ENCODE results near the gene SMAD3.

The SMAD3 gene

DNA sequence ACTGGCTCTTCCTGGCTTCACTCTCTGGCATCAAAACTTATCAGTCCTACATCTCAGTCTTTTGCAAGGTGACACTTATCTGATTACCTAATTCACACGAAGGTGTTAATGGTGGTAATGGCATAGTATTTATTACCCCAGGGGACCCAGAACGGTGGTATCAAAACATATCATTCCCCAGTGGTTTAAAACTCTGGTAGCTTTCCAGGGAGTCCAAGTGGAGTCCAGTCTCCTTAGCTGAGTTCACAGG is 41.3 kb downstream of the SMAD3 start:
- H3K9ac ChIP-seq (ENCODE audit: low read length): peak overlapping the region; percentile 26
- H3K4me3 ChIP-seq (ENCODE audit: low read length): no peak overlapping the region
- H3K36me3 ChIP-seq (ENCODE audit: control insufficient read depth, insufficient read depth, low read length): no peaks in the 10 kb centered on the region
- peaks cover 66% of the 10 kb centered on the region for H3K4me1 ChIP-seq (ENCODE audit: control insufficient read depth, insufficient read depth, low read length)
- H3K27me3 ChIP-seq (ENCODE audit: control insufficient read depth, insufficient read depth, low read length): no peaks in the 10 kb centered on the region
- H3K9me3 ChIP-seq (ENCODE audit: control insufficient read depth, low read length): no peaks in the 10 kb centered on the region

DNA sequence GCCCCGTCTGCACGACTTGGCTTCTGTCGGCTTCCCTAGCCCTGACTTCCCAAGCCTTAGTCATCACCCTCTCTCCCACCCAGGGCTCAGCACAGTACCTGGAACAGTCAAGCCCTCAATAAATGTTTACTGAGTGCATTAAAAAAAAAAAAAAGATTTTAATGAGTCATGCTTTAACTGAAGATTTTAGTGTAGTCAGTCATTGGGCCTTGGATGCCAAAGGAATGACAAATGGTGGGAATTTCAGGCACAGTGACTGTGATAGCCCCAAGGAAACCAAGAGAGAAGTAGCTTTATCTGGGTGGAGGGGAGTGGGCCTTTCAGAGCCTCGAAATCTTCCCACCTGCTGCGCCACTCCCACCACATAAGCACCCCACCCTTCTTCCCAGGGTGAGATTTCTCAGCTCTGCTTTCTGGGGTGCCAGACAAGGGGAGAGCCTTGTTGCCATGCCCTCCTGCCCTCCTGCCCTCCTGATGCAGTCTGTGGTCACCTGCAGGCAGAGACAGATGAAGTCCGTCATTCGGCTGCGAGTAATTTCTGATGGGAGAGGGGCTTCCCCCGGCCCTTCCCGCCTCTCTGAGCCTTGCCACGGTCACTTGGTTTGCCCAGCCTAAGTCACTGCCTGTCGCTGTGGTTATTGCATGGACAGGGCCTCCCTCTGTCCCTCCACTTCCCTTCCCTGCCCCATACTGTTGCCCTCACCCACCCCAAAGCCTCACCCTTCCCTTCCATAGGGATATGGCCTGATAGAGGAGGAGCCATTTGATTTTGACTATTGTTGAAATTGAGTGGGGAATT is 41.8 kb downstream of the SMAD3 start:
- H3K36me3 ChIP-seq (ENCODE audit: control insufficient read depth, insufficient read depth, low read length): no peaks in the 10 kb centered on the region
- H3K9me3 ChIP-seq (ENCODE audit: control insufficient read depth, low read length): no peaks in the 10 kb centered on the region
- H3K9ac ChIP-seq (ENCODE audit: low read length): peak overlapping the region; percentile 5
- H3K27me3 ChIP-seq (ENCODE audit: control insufficient read depth, insufficient read depth, low read length): no peaks in the 10 kb centered on the region
- H3K4me3 ChIP-seq (ENCODE audit: low read length): no peak overlapping the region
- H3K4me1 ChIP-seq (ENCODE audit: control insufficient read depth, insufficient read depth, low read length): peaks cover 66% of the 10 kb centered on the region

DNA sequence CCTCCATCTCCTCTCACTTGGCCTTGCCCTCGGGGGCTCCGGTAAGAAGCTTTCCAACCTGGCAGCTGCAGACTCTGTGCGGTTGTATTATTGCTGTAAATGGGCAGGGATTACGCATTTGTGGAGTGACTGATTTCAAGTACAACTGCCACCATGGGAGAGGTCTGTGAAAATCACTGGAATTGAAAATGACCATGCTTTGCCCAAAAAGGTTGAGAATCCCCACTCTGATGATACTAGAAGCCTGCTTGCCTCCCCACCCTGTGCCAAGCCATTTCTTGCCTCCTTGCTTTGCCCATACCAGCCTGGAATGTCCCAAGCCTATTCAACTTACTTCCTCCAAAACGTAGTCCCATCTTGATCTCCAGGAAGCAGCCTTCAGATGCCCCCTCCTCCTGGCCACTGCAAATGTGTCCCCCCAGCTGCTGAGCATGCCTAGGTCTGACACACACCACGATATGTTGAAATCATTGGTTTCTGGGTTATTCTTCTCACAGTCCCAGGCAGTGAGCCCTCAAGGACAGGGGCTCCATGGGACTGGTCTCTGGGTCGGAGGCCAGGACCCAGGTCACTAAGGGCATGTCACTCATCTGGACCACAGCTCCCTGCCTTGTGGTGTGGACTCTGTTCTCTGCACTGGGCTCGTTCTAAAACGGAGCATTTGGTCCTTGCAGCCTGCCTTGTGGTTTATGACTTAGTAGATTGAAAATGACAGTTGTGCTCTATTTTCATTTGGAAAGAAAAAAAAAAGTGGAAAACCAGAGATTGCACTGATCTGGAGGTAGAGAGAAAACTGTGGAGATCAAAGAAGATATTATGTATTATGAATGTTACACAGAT is 42.9 kb downstream of the SMAD3 start:
- no peaks in the 10 kb centered on the region for H3K9me3 ChIP-seq (ENCODE audit: control insufficient read depth, low read length)

DNA sequence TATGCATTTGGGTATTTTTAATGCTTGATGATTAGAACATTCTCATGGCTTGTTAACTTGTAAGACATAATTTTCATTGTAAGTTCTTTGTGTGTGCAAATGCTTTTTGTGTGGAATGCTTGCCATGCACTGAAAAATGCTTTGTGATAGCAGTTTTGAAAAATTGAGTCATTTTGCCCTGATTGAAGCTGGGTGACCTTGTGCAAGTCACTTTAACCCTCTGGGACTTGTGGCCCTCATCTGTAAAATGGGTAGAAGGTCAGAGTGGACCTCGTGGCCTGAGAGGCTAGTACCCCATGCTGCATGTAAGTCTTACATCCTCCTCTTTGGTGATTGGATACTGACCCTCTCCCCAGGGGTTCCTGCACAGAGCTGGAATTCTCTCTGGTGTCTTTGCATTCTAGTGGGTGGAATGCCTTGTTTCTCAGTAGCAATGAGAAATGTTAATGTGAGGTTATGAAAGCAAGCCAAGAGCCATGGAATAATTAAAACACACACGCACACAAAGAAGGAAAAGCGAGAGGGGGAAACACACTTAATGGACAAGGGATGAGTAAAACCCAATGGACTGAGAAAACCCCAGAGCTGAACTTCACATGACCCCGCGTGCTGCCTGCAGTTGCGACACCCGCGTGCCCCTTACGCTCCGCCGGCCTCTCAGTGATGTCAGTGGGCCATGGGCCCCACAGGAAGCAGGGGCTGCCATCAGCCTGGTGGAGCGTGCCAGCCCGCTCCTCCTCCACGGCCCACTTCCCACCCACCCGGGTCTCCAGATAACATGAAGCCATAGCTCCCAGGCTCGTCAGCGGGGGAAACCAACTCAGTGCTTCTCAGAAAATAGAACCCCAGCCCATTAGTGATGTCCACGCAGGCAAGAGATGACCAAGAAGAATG is 44.0 kb downstream of the SMAD3 start:
- peaks cover 50% of the 10 kb centered on the region for H3K4me1 ChIP-seq (ENCODE audit: control insufficient read depth, insufficient read depth, low read length)

More for the DNA sequence above, 42.9 kb downstream of the SMAD3 start:
- H3K36me3 ChIP-seq (ENCODE audit: control insufficient read depth, insufficient read depth, low read length): no peaks in the 10 kb centered on the region
- peaks cover 60% of the 10 kb centered on the region for H3K4me1 ChIP-seq (ENCODE audit: control insufficient read depth, insufficient read depth, low read length)
- no peaks in the 10 kb centered on the region for H3K27me3 ChIP-seq (ENCODE audit: control insufficient read depth, insufficient read depth, low read length)
- H3K9ac ChIP-seq (ENCODE audit: low read length): no peak overlapping the region
- no peak overlapping the region for H3K4me3 ChIP-seq (ENCODE audit: low read length)

DNA sequence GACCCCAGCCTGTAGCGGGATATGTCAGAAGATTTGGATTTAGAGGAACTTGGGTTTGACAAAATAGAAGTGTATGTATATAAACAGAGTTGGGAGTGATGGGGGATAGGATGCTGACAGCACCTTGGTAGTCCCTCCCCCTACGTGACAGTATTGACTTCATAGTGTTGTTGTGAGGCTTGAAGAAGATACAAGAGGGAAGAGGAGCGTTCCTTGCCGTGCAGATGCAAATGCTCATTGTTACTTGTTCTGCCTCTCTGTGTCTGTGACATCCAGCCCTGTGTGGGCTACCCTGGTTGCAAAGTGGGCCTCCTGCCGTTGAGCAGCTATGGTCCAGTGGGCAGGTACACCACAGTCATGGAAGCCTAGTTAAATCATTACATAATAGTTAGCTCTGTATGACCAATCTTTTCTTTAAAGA is 45.0 kb downstream of the SMAD3 start:
- no peak overlapping the region for H3K9ac ChIP-seq (ENCODE audit: low read length)
- no peaks in the 10 kb centered on the region for H3K9me3 ChIP-seq (ENCODE audit: control insufficient read depth, low read length)
- H3K4me3 ChIP-seq (ENCODE audit: low read length): no peak overlapping the region
- H3K27me3 ChIP-seq (ENCODE audit: control insufficient read depth, insufficient read depth, low read length): no peaks in the 10 kb centered on the region
- peaks cover 49% of the 10 kb centered on the region for H3K4me1 ChIP-seq (ENCODE audit: control insufficient read depth, insufficient read depth, low read length)
- H3K36me3 ChIP-seq (ENCODE audit: control insufficient read depth, insufficient read depth, low read length): no peaks in the 10 kb centered on the region

More for the DNA sequence above, 44.0 kb downstream of the SMAD3 start:
- Histone ChIP-seq H3K9me3 (ENCODE audit: control insufficient read depth, low read length) (no peaks in the 10 kb centered on the region), H3K9ac (ENCODE audit: low read length) (no peak overlapping the region), H3K4me3 (ENCODE audit: low read length) (no peak overlapping the region), H3K36me3 (ENCODE audit: control insufficient read depth, insufficient read depth, low read length) (no peaks in the 10 kb centered on the region), H3K27me3 (ENCODE audit: control insufficient read depth, insufficient read depth, low read length) (no peaks in the 10 kb centered on the region)

DNA sequence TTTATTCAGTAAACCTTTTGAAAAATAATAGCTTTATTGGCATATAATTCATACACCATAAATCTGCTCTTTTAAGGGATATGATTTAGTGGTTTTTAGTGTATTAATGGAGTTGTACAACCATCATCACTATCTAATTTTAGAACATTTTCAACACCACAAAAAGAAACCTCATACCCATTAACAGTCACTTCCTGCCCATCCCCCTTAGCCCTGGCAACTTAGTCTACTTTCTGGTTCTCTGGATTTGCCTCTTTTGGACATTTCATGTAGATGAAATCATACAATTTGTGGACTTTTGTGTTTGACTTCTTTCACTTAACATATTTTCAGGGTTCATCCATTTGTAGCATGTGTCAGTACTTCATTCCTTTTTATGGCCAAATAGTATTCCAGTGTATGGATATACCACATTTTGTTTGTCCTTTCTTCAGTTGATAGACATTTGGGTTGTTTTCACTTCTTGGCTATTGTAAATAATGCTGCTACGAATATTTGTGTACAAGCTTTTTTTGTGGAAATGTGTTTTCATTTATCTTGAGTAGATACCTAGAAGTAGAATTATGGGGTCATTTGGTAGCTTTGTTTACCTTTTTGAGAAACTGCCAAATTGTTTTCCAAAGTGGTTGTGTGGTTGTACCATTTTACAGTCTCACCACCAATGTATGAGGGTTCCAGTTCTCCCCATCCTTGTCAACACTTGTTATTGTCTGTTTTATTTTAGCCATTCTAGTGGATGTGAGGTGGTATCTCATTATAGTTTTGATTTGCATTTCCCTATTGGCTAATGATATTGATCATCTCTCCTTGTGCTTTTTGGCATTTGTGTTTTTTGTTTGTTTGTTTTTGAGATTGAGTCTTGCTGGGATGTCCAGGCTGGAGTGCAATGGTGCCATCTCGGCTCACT is 45.8 kb downstream of the SMAD3 start:
- Histone ChIP-seq H3K9ac (ENCODE audit: low read length) (no peak overlapping the region), H3K4me3 (ENCODE audit: low read length) (no peak overlapping the region), H3K36me3 (ENCODE audit: control insufficient read depth, insufficient read depth, low read length) (no peaks in the 10 kb centered on the region), H3K27me3 (ENCODE audit: control insufficient read depth, insufficient read depth, low read length) (no peaks in the 10 kb centered on the region), H3K9me3 (ENCODE audit: control insufficient read depth, low read length) (no peaks in the 10 kb centered on the region), H3K4me1 (ENCODE audit: control insufficient read depth, insufficient read depth, low read length) (peaks cover 48% of the 10 kb centered on the region)

DNA sequence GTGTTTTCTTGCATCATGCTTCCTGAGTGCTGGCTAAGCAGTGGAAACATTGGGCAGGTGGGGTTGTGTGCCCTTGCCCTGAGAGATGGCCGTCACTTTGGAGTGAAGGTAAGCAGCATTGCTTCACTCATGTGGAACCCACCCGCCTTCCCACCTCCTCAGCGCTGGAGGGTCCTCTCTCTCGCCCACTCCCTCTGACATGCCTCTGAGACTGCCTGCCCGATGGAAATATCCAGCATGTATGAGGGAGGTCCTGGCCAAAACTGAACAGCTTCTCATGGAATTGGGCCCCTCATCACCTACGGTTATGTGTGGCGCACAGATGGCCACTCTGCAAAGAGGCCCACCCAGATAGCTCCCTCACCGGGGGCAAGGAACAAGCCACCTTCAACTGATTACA is 48.6 kb downstream of the SMAD3 start:
- H3K27me3 ChIP-seq (ENCODE audit: control insufficient read depth, insufficient read depth, low read length): no peaks in the 10 kb centered on the region
- no peaks in the 10 kb centered on the region for H3K9me3 ChIP-seq (ENCODE audit: control insufficient read depth, low read length)
- H3K9ac ChIP-seq (ENCODE audit: low read length): no peak overlapping the region
- no peak overlapping the region for H3K4me3 ChIP-seq (ENCODE audit: low read length)
- H3K4me1 ChIP-seq (ENCODE audit: control insufficient read depth, insufficient read depth, low read length): peaks cover 53% of the 10 kb centered on the region
- H3K36me3 ChIP-seq (ENCODE audit: control insufficient read depth, insufficient read depth, low read length): no peaks in the 10 kb centered on the region

DNA sequence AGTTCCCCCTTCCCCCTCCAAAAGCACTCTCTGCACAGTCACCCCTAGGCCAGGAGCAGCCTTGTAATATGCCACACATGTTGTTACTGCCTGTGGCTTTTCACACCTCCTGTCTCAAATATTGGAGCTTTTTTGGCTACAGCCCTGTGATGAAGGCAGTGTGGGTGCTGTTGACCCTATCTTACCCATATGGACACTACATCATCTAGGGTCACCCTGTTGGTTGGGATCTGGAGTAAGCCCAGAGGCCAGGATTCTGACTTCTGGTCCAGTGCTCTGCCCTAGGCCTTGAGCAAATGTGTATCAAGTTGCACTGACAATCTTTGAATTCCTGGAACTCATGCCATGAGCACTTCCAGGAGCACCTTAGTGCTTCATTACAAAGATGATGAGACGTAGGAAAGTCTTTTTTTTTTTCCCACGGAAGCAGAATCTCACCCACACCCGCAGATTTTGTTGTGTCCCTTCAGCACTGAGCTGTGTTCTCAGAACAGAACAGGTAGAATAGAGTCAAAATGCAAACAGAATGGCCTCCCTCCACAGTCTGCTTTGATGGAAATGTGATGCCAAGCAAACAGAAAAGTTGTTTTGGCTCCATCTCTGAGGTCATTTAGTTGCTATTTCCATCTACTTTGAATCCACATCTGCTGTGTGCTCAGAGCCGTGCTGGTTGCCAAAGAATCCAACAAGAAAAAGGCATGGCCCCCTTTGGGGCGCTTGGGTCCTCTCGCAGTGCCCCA is 49.6 kb downstream of the SMAD3 start:
- no peaks in the 10 kb centered on the region for H3K36me3 ChIP-seq (ENCODE audit: control insufficient read depth, insufficient read depth, low read length)
- H3K4me3 ChIP-seq (ENCODE audit: low read length): no peak overlapping the region
- no peaks in the 10 kb centered on the region for H3K27me3 ChIP-seq (ENCODE audit: control insufficient read depth, insufficient read depth, low read length)
- no peaks in the 10 kb centered on the region for H3K9me3 ChIP-seq (ENCODE audit: control insufficient read depth, low read length)
- H3K4me1 ChIP-seq (ENCODE audit: control insufficient read depth, insufficient read depth, low read length): peaks cover 57% of the 10 kb centered on the region
- no peak overlapping the region for H3K9ac ChIP-seq (ENCODE audit: low read length)

DNA sequence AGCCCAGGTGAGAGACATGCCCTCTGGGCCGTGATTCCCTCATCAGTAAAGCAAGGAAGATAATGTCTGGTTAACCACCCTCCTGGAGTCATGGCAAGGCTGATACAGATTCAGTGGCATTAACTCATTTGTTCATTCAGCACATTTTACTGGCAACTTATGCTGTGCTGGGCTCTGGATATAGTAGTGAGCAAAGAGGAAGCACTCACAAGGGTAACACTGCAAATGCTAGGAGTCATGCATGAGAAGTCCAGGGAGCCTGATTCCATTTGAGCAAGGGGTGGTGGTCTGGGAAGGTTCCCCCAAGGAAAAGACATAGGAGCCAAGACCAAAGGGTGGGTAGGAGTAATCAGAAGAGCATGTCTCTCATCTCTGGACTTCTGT is 50.2 kb downstream of the SMAD3 start:
- Histone ChIP-seq H3K4me1 (ENCODE audit: control insufficient read depth, insufficient read depth, low read length) (peaks cover 59% of the 10 kb centered on the region), H3K27me3 (ENCODE audit: control insufficient read depth, insufficient read depth, low read length) (no peaks in the 10 kb centered on the region), H3K9ac (ENCODE audit: low read length) (no peak overlapping the region), H3K9me3 (ENCODE audit: control insufficient read depth, low read length) (no peaks in the 10 kb centered on the region), H3K4me3 (ENCODE audit: low read length) (no peak overlapping the region), H3K36me3 (ENCODE audit: control insufficient read depth, insufficient read depth, low read length) (no peaks in the 10 kb centered on the region)

DNA sequence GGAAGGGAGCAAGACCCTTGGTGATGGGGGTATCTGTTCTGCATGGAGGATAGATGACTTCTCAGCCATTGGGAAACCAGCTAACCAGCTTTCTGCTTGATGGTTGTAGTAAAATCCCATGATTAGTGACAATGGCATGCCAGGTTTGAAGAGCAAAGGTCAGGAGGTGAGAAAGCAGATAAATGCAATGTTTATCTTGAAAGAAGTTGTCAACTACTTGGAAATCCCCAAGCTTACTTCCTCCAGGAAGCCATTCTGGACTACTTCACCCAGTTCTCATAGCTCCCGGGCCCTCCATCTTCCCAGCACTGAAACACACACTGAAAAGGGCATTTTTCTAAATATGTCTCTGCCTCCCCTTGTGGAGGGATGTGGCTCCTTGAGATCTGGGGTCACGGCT is 51.3 kb downstream of the SMAD3 start:
- no peak overlapping the region for H3K9ac ChIP-seq (ENCODE audit: low read length)
- no peak overlapping the region for H3K4me3 ChIP-seq (ENCODE audit: low read length)
- no peaks in the 10 kb centered on the region for H3K9me3 ChIP-seq (ENCODE audit: control insufficient read depth, low read length)
- H3K36me3 ChIP-seq (ENCODE audit: control insufficient read depth, insufficient read depth, low read length): no peaks in the 10 kb centered on the region
- peaks cover 70% of the 10 kb centered on the region for H3K4me1 ChIP-seq (ENCODE audit: control insufficient read depth, insufficient read depth, low read length)
- no peaks in the 10 kb centered on the region for H3K27me3 ChIP-seq (ENCODE audit: control insufficient read depth, insufficient read depth, low read length)

DNA sequence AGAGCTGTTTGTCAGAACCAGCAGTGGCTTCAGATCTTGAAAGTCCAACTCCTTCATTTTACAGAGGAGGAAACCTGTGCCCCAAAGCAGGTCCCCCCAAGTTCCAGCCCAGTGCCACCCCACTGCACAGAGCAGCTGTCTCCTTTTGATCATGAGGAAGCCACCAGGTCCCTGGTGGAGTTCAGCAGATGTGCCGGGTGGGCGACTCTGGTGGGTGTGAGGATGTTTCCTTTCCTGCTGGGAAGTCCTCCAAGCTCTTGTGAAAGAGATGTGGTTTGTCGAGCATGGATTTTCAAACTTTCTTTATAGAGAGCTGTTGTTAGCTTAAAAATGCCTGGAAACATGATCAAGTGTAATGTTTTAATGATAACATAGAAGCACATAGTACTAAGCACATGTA is 52.0 kb downstream of the SMAD3 start:
- Histone ChIP-seq H3K27me3 (ENCODE audit: control insufficient read depth, insufficient read depth, low read length) (no peaks in the 10 kb centered on the region), H3K36me3 (ENCODE audit: control insufficient read depth, insufficient read depth, low read length) (no peaks in the 10 kb centered on the region), H3K4me3 (ENCODE audit: low read length) (no peak overlapping the region), H3K9me3 (ENCODE audit: control insufficient read depth, low read length) (no peaks in the 10 kb centered on the region), H3K4me1 (ENCODE audit: control insufficient read depth, insufficient read depth, low read length) (peaks cover 74% of the 10 kb centered on the region), H3K9ac (ENCODE audit: low read length) (no peak overlapping the region)

All from mucosa of stomach (tissue), 1 donor.